Heart right ventricle (tissue), 16 donors: ENCODE measurements around the gene EGFL7. TPM values are rescaled to one million over a fixed set of nuclear protein-coding genes. Genes with fewer than 3 reads are reported as not detected.

Source experiments
- ATAC-seq, 8 donors: fragments of 200-7000 bp; cut with Tn5 transposase; one replicate each; pipeline ENCODE4 v1.9.1; 2020; ENCODE audit warnings: mild to moderate bottlenecking in 8 of 8, moderate library complexity in 8 of 8, moderate number of reproducible peaks in 1 of 8
- DNase-seq, 2 donors: peaks; one replicate each; pipeline ENCODE4 v3.0.0-alpha.2; 2020
- H3K27ac ChIP-seq, 10 donors: fragments of 200-600 bp; sonication (generic) in 2 of 10; one replicate each; pipeline versions ENCODE4 v1.5.0 to v1.8.0; 2020 to 2022; ENCODE audit warnings: mild to moderate bottlenecking in 3 of 10
- H3K27me3 ChIP-seq, 7 donors: fragments of 200-600 bp; one replicate each; pipeline ENCODE4 v1.8.0; 2021 to 2022; ENCODE audit warnings: mild to moderate bottlenecking in 2 of 7
- H3K36me3 ChIP-seq, 9 donors: fragments of 200-600 bp; sonication (generic) in 1 of 9; one replicate each; pipeline versions ENCODE4 v1.5.0 to v1.8.0; 2020 to 2022; ENCODE audit warnings: mild to moderate bottlenecking in 2 of 9
- H3K4me1 ChIP-seq, 9 donors: fragments of 200-600 bp; sonication (generic) in 1 of 9; one replicate each; pipeline versions ENCODE4 v1.5.0 to v1.8.0; 2020 to 2022; ENCODE audit warnings: mild to moderate bottlenecking in 4 of 9
- H3K4me3 ChIP-seq, 10 donors: fragments of 200-600 bp; sonication (generic) in 2 of 10; one replicate each; pipeline versions ENCODE4 v1.5.0 to v1.8.0; 2020 to 2022; ENCODE audit warnings: mild to moderate bottlenecking in 7 of 10, moderate library complexity in 2 of 10
- H3K9me3 ChIP-seq, 11 donors: fragments of 200-600 bp in 10 of 11; sonication (generic) in 2 of 11; one replicate each; pipeline versions ENCODE4 v1.5.0 to v1.8.0; 2013 to 2022; ENCODE audit warnings: mild to moderate bottlenecking in 2 of 11, control low read depth in 1 of 11, moderate library complexity in 1 of 11
- CTCF ChIP-seq, 9 donors: fragments of 200-600 bp; sonication (generic) in 2 of 9; IDR thresholded peaks; one replicate each; pipeline versions ENCODE4 v1.5.0 to v1.8.0; 2021 to 2022; ENCODE audit warnings: antibody characterized with exemption in 9 of 9, mild to moderate bottlenecking in 5 of 9, moderate library complexity in 1 of 9
- WGBS, 2 donors: extraction: QIAGEN DNeasy Blood & Tissue Kit; methylation state at CpG; one replicate each; pipeline ENCODE4 v1.1.7; 2013; ENCODE audit warnings: inconsistent platforms in 1 of 2; 5-methylcytosine and 5-hydroxymethylcytosine counted together
- intact Hi-C, 10 donors: fragments of 100-400 bp; cut with DNase I; formaldehyde crosslinking; loops; one replicate each; pipeline versions ENCODE4 v1.11.1 to v1.14.2; 2022
- polyA plus RNA-seq, 2 donors: library from polyadenylated mRNA; stranded (reverse); fragments of 200-250 nt; gene quantifications; one replicate each; pipeline ENCODE4 v1.2.3, GENCODE V29; 2013
- total RNA-seq, 10 donors: library from RNA; stranded (reverse); fragmentation: NEBNext Ultra II Directional in 3 of 10; extraction: Animal tissue kit (Norgen Biotek cat#: 25700) in 3 of 10; gene quantifications; one replicate each; pipeline versions ENCODE4 v1.2.1 to v1.2.4, GENCODE V29; 2021 to 2023
- donor health status: Arrhythmogenic right ventricular cardiomyopathy.
- donor health status: ischemic (EF 13 %, LVEDD 7.1; RV severe dilation, severe dysfunction).
- donor health status: healthy with polysubstance abuse.
- donor health status: DM: no; HTN: yes; CAD: no.
- donor health status: DM: no; HTN: no; CAD: no.
- donor health status: ischemic (EF 25% LVEDD 6.9; RV normal size, moderate dysfunction).
- donor health status: ischemic (EF 25% LVEDD 5.7; RV mildly dilated, moderate dysfunction).
- donor health status: healthy.
- donor health status: DM: yes; HTN: yes; CAD: no.
- donor health status: Ischemic cardiomyopathy.
- donor health status: ischemic (EF 35%, LVEDD 5.7; RV mildly dilated, moderate dysfunction).
- donor health status: nonischemic (EF 11% LVEDD 7.7; RV severe dilation, severe dysfunction).
- donor health status: DM: yes; HTN: yes; CAD: no.
- donor health status: PGD.
- donor health status: ischemic (EF 29% LVEDD 5.4; RV normal size, mild dysfunction).
- donor health status: nonischemic (EF 23%, LVEDD 6.1; RV moderate dilation, normal function).

EGFL7 gene
- total and polyA plus RNA-seq, 12 donors: 68.6 to 377 (median 101) TPM

GRCh38 chr9:136623016-136623841 is 39.5 kb upstream of the EGFL7 start:
- H3K4me3 ChIP-seq: no peak overlapping the region
- no peaks in the 10 kb centered on the region for H3K36me3 ChIP-seq
- H3K27me3 ChIP-seq: peaks cover 0 to 10% (median 0%) of the 10 kb centered on the region in 7 donors
- 93 to 95% methylated on average over 19 of the region's 19 CpGs for WGBS, 2 donors
- no peaks in the 10 kb centered on the region for H3K9me3 ChIP-seq
- no peak for ATAC-seq
- peak in 1 of 2 donors; percentile 10 for DNase-seq
- intact Hi-C loops: loop anchor here in 2 of 10 donors (10.0 kb wide), 2 partner anchors 58 to 78 kb away; partner anchors contain the start of gene NOTCH1 (in 1 of the 2)
- peaks cover 15 to 69% (median 45%) of the 10 kb centered on the region in 9 donors for H3K4me1 ChIP-seq
- no peak for TF ChIP-seq CTCF (IDR thresholded peaks at IDR 0.05)
- H3K27ac ChIP-seq: peak overlapping the region in 2 of 10 donors; percentile 66 to 76

- Histone ChIP-seq H3K9me3 (no peaks in the 10 kb centered on the region), H3K4me1 (peaks cover 15 to 63% (median 40%) of the 10 kb centered on the region in 9 donors), H3K27me3 (peaks cover 0 to 16% (median 0%) of the 10 kb centered on the region in 7 donors), H3K36me3 (no peaks in the 10 kb centered on the region), H3K27ac (peak overlapping the region in 3 of 10 donors; percentile 66 to 76 (median 75)), H3K4me3 (no peak overlapping the region)
- DNase-seq: peak in 1 of 2 donors; percentile 21
- ATAC-seq: no peak
- 79 to 89% methylated on average over 13 of the region's 13 CpGs for WGBS, 2 donors
- intact Hi-C loops: loop anchor here in 5 of 10 donors (2.0 to 10.0 kb wide), 3 partner anchors 59 to 135 kb away; partner anchors contain the start of gene NOTCH1 (in 1 of the 5)
- TF ChIP-seq CTCF (IDR thresholded peaks at IDR 0.05): no peak
Measured at GRCh38 chr9:136623842-136624183, 38.9 kb upstream of the EGFL7 start.

- DNase-seq (peak in 1 of 2 donors; percentile 23), ATAC-seq (peak in 2 of 8 donors; percentile 18 to 34)
Measured at GRCh38 chr9:136624184-136624951, 38.3 kb upstream of the EGFL7 start.

More at GRCh38 chr9:136624184-136624951, 38.3 kb upstream of the EGFL7 start:
- no peaks in the 10 kb centered on the region for H3K9me3 ChIP-seq
- intact Hi-C loops: loop anchor here in 5 of 10 donors (2.0 to 10.0 kb wide), 3 partner anchors 60 to 136 kb away; partner anchors contain the start of gene NOTCH1 (in 1 of the 5)
- WGBS, 2 donors: 77 to 78% methylated on average over 16 of the region's 16 CpGs
- peaks cover 15 to 58% (median 40%) of the 10 kb centered on the region in 9 donors for H3K4me1 ChIP-seq
- H3K27ac ChIP-seq: peak overlapping the region in 9 of 10 donors; percentile 20 to 76 (median 66)
- no peak for TF ChIP-seq CTCF (IDR thresholded peaks at IDR 0.05)
- H3K4me3 ChIP-seq: no peak overlapping the region
- H3K27me3 ChIP-seq: peaks cover 0 to 18% (median 0%) of the 10 kb centered on the region in 7 donors
- H3K36me3 ChIP-seq: no peaks in the 10 kb centered on the region
